H1 (cell line): ENCODE results near the gene PXN. TPM values are rescaled to one million over a fixed set of nuclear protein-coding genes. Genes with fewer than 3 reads are reported as not detected.

Experiments
- CTCF ChIA-PET: fragments of 300-600 bp; sonication (Branson Sonifier 250); formaldehyde crosslinking; loops from one replicate; lab custom pipeline; 2021; ENCODE audit not compliant: partially characterized antibody; lab: Charles Lee
- POLR2A ChIA-PET: fragments of 300-600 bp; sonication (Branson Sonifier 250); formaldehyde crosslinking; loops from one replicate; lab custom pipeline; 2021; ENCODE audit warnings: inconsistent platforms; ENCODE audit not compliant: partially characterized antibody; lab: Charles Lee
- DNase-seq, 2 experiments: peaks; one replicate each; pipeline versions ENCODE4 v3.0.0 to v3.0.0-alpha.2; 2010 to 2022; ENCODE audit warnings: low spot score in 2 of 2, low read depth in 1 of 2, mixed read lengths in 1 of 2
- FAIRE-seq: peaks from 2 replicates; lab custom pipeline; 2011; peaks lifted over from hg19 to GRCh38; lab: Jason Lieb, UNC
- H2AFZ ChIP-seq: 2 replicates; pipeline ENCODE4 v1.8.1; 2012; ENCODE audit warnings: low read length, inconsistent platforms
- H2AK5ac ChIP-seq: 2 replicates; pipeline ENCODE4 v1.6.1; 2013; ENCODE audit warnings: low read depth, low read length
- H2BK120ac ChIP-seq: replicated peaks from 2 replicates; pipeline ENCODE3; 2013; ENCODE audit warnings: low read depth, low read length, inconsistent platforms
- H2BK12ac ChIP-seq: 2 replicates; pipeline ENCODE4 v1.6.1; 2013; ENCODE audit warnings: low read depth, low read length
- H2BK15ac ChIP-seq: 2 replicates; pipeline ENCODE4 v1.6.1; 2013; ENCODE audit warnings: low read length
- H2BK20ac ChIP-seq: 2 replicates; pipeline ENCODE4 v1.6.1; 2013; ENCODE audit warnings: low read length
- H2BK5ac ChIP-seq: 2 replicates; pipeline ENCODE4 v1.6.1; 2013; ENCODE audit warnings: low read depth, low read length
- H3K14ac ChIP-seq: 2 replicates; pipeline ENCODE4 v1.6.1; 2013; ENCODE audit warnings: inconsistent platforms; ENCODE audit not compliant: insufficient read length
- H3K18ac ChIP-seq: 2 replicates; pipeline ENCODE4 v1.6.1; 2013; ENCODE audit warnings: low read length; ENCODE audit errors: extremely low read depth
- H3K23ac ChIP-seq: 2 replicates; pipeline ENCODE4 v1.6.1; 2013; ENCODE audit warnings: inconsistent platforms; ENCODE audit not compliant: insufficient read length
- H3K23me2 ChIP-seq: 2 replicates; pipeline ENCODE4 v1.6.1; 2013; ENCODE audit warnings: low read depth, low read length
- H3K27ac ChIP-seq: 2 replicates; pipeline ENCODE4 v1.6.1; 2011; ENCODE audit warnings: low read depth, low read length, inconsistent platforms
- H3K27me3 ChIP-seq, 4 experiments: replicated peaks in 1 of 4; 1 replicate in 1 of 4; 2 replicates in 3 of 4; pipeline versions ENCODE4 v1.6.1 to v1.8.1; 2011 to 2013; ENCODE audit warnings: low read length in 3 of 4, mild to moderate bottlenecking in 3 of 4, inconsistent platforms in 2 of 4, mixed read lengths in 2 of 4, moderate library complexity in 1 of 4; ENCODE audit not compliant: control insufficient read depth in 3 of 4, insufficient read depth in 3 of 4; ENCODE audit errors: extremely low read depth in 1 of 4
- H3K36me3 ChIP-seq, 4 experiments: 2 replicates each; pipeline versions ENCODE4 v1.6.1 to v1.8.1; 2011 to 2013; ENCODE audit warnings: mild to moderate bottlenecking in 4 of 4, low read length in 3 of 4, moderate library complexity in 2 of 4, control low read depth in 1 of 4, inconsistent platforms in 1 of 4; ENCODE audit not compliant: insufficient read depth in 4 of 4, control insufficient read depth in 2 of 4
- H3K4ac ChIP-seq: replicated peaks from 2 replicates; pipeline ENCODE3; 2013; ENCODE audit warnings: low read length, low read depth, mixed read lengths, inconsistent platforms; ENCODE audit not compliant: insufficient read length
- H3K4me1 ChIP-seq, 4 experiments: replicated peaks in 1 of 4; 1 replicate in 1 of 4; 2 replicates in 3 of 4; pipeline versions ENCODE4 v1.6.1 to v1.8.1; 2011 to 2013; ENCODE audit warnings: low read length in 3 of 4, inconsistent platforms in 2 of 4, mixed read lengths in 1 of 4; ENCODE audit not compliant: insufficient read depth in 4 of 4, control insufficient read depth in 3 of 4
- H3K4me2 ChIP-seq, 2 experiments: 2 replicates each; pipeline versions ENCODE4 v1.6.1 to v1.8.1; 2011 to 2013; ENCODE audit warnings: low read depth in 2 of 2, low read length in 2 of 2, control low read depth in 1 of 2, inconsistent platforms in 1 of 2, mild to moderate bottlenecking in 1 of 2; ENCODE audit not compliant: insufficient read depth in 1 of 2
- H3K4me3 ChIP-seq, 4 experiments: fragments of 200-600, 300-600 bp in 1 of 4; sonication (generic), shearing (Covaris generic), sonication (Bioruptor Twin) in 1 of 4; 2 replicates each; pipeline versions ENCODE4 v1.5.1 to v1.8.1; 2011 to 2016; ENCODE audit warnings: low read length in 4 of 4, low read depth in 3 of 4, control low read depth in 2 of 4, inconsistent platforms in 2 of 4, mild to moderate bottlenecking in 2 of 4, mixed read lengths in 1 of 4, moderate library complexity in 1 of 4; ENCODE audit not compliant: insufficient read depth in 2 of 4; ENCODE audit errors: extremely low read depth in 1 of 4
- H3K56ac ChIP-seq: replicated peaks from 2 replicates; pipeline ENCODE3; 2013; ENCODE audit warnings: low read depth, mild to moderate bottlenecking, mixed read lengths, low read length, inconsistent platforms; ENCODE audit not compliant: insufficient read length
- H3K79me1 ChIP-seq: 2 replicates; pipeline ENCODE4 v1.6.1; 2013; ENCODE audit warnings: low read depth, low read length, control low read depth
- H3K79me2 ChIP-seq, 2 experiments: 2 replicates each; pipeline versions ENCODE4 v1.6.1 to v1.8.1; 2012 to 2013; ENCODE audit warnings: low read length in 2 of 2, mild to moderate bottlenecking in 2 of 2, inconsistent platforms in 1 of 2; ENCODE audit not compliant: insufficient read depth in 2 of 2, control insufficient read depth in 1 of 2
- H3K9ac ChIP-seq, 4 experiments: replicated peaks in 1 of 4; 1 replicate in 1 of 4; 2 replicates in 3 of 4; pipeline versions ENCODE4 v1.6.1 to v1.8.1; 2011 to 2013; ENCODE audit warnings: low read depth in 3 of 4, low read length in 3 of 4, control low read depth in 2 of 4, mild to moderate bottlenecking in 2 of 4, moderate library complexity in 2 of 4, inconsistent platforms in 1 of 4; ENCODE audit errors: extremely low read depth in 1 of 4
- H3K9me3 ChIP-seq, 2 experiments: 2 replicates each; pipeline versions ENCODE4 v1.6.1 to v1.8.1; 2012 to 2013; ENCODE audit warnings: mild to moderate bottlenecking in 2 of 2, moderate library complexity in 2 of 2, control low read depth in 1 of 2, inconsistent platforms in 1 of 2, low read depth in 1 of 2, low read length in 1 of 2, mixed read lengths in 1 of 2; ENCODE audit not compliant: insufficient read depth in 2 of 2
- H4K20me1 ChIP-seq, 2 experiments: replicated peaks in 1 of 2; 2 replicates each; pipeline versions ENCODE3 to v1.8.1; 2011 to 2013; ENCODE audit warnings: inconsistent platforms in 2 of 2, low read length in 2 of 2, mild to moderate bottlenecking in 1 of 2; ENCODE audit not compliant: insufficient read depth in 2 of 2, control insufficient read depth in 1 of 2
- H4K5ac ChIP-seq: 2 replicates; pipeline ENCODE4 v1.6.1; 2013; ENCODE audit warnings: low read length, low read depth, mixed read lengths, inconsistent platforms; ENCODE audit not compliant: insufficient read length
- H4K8ac ChIP-seq: 2 replicates; pipeline ENCODE4 v1.8.0; 2013; ENCODE audit warnings: mild to moderate bottlenecking, moderate library complexity, low read length, inconsistent platforms; ENCODE audit not compliant: insufficient read depth; ENCODE audit errors: extremely low read depth
- H4K91ac ChIP-seq: replicated peaks from 2 replicates; pipeline ENCODE3; 2013; ENCODE audit warnings: low read length, mixed read lengths, inconsistent platforms; ENCODE audit not compliant: insufficient read length
- RAD21 ChIP-seq, 2 experiments: IDR thresholded peaks in 1 of 2; conservative IDR thresholded peaks in 1 of 2; 2 replicates each; pipeline ENCODE4 v1.6.1; 2011; ENCODE audit warnings: low read depth in 2 of 2, low read length in 2 of 2, improper control_type of control experiment in 1 of 2, inconsistent platforms in 1 of 2, mild to moderate bottlenecking in 1 of 2, moderate library complexity in 1 of 2
- WGBS, 2 experiments: shearing (Covaris generic) in 1 of 2; methylation state at CpG; one replicate each; pipeline versions ENCODE4 v1.1.6 to v1.1.7; 2013 to 2015; ENCODE audit warnings: low lambda C conversion rate in 2 of 2, mixed read lengths in 2 of 2, inconsistent platforms in 1 of 2, low coverage in 1 of 2, missing lambda C conversion rate in 1 of 2; ENCODE audit not compliant: insufficient replicate concordance in 2 of 2, insufficient coverage in 1 of 2, insufficient read length in 1 of 2; ENCODE audit errors: extremely low coverage in 1 of 2, missing lambda C conversion rate in 1 of 2; 5-methylcytosine and 5-hydroxymethylcytosine counted together
- polyA plus RNA-seq, 7 experiments: library from polyadenylated mRNA; depleted of rRNA in 3 of 7; stranded (reverse) in 5 of 7; unstranded in 2 of 7; fragments of >200 nt in 5 of 7; fragments of 200-250 nt in 2 of 7; gene quantifications; 1 replicate in 5 of 7; 2 replicates in 1 of 7; 4 replicates in 1 of 7; pipeline versions ENCODE4 v1.2.1 to v1.2.3, GENCODE V29; 2011 to 2013; ENCODE audit warnings: missing spikeins in 2 of 7, mixed read lengths in 2 of 7
- total RNA-seq: library from RNA; stranded (reverse); fragmentation: NEBNext Ultra II Directional; extraction: Animal tissue kit (Norgen Biotek cat#: 25700); gene quantifications from 2 replicates; pipeline ENCODE4 v1.2.1, GENCODE V29; 2021

PXN gene
- total and polyA plus RNA-seq, 2 of the 8 experiments (the other 6 are each of a cell fraction or from before 2014, with no cell fraction given), result 51.0 to 105 TPM

DNA sequence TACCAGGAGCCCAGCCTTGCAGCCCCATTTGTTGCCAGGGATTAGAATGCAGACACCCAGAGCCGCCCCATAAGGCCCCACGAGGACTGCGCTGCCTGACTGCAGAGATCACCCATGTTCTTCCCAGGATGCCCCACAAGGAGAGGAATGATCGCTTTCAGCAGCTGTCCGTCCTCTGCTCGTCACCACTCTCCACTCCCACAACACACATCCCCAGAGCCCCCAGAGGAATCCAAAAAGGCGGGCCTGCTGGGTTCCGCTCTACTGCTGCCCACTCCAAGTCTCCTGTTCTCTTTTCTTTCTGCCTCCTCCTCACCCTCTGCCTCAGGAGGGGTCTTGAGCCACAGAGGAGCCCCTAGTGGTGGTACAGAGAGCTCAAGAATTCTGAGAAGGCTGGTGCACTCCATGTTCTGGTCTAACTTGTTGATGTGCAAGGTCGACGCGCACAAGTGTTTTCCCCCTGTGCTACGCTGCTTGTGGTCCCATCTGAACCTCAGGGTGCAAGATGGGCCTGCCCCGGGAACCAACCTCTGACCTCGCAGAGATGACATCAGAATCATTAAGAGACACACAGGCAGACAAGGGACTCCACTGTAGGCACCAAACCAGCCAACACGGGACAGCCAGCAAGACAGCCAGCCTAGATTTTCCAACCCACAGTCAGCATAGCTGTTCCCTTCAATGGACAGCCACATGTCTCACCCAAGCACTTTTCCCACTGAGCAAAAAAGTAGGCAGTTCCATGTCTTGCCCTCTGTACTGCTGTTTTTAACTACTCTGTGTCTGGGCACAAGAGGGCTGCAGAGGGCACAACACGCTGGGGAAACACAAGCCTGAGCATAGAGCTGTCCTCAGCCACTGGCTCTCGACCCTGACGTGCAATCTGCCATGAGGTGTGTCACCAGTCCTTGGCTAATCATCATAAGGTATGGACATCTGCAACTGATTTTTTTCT lies 29.9 kb downstream of the PXN start:
- Histone ChIP-seq H3K23ac (no peak overlapping the region), H3K9me3 (no peaks in the 10 kb centered on the region), H2AFZ (no peak overlapping the region), H4K20me1 (peaks cover 2 to 16% of the 10 kb centered on the region in 2 experiments), H2BK12ac (peak overlapping the region; percentile 75; the same call in 1 of the 2 replicates), H3K4me3 (no peak overlapping the region), H2BK5ac (peak overlapping the region; percentile 71; the same call in 1 of the 2 replicates), H3K79me2 (peaks cover 6 to 73% of the 10 kb centered on the region in 2 experiments; a peak in 3 of 4 replicates), H3K4me2 (no peak overlapping the region), H2AK5ac (no peak overlapping the region), H3K36me3 (no peaks in the 10 kb centered on the region), H4K91ac (no peak overlapping the region), H4K5ac (no peak overlapping the region), H3K79me1 (peaks cover 17% of the 10 kb centered on the region), H3K9ac (peak overlapping the region in 1 of 4 experiments; percentile 31; a peak in 2 of 7 replicates), H2BK120ac (no peak overlapping the region), H3K27ac (no peak overlapping the region; the same call in 1 of the 2 replicates), H4K8ac (no peak overlapping the region), H2BK15ac (peak overlapping the region; percentile 73), H3K4me1 (peaks cover 30 to 51% (median 32%) of the 10 kb centered on the region in 4 experiments), H3K56ac (no peak overlapping the region), H3K14ac (no peak overlapping the region), H3K27me3 (no peaks in the 10 kb centered on the region), H3K4ac (no peak overlapping the region), H3K23me2 (no peaks in the 10 kb centered on the region; the same call in 1 of the 2 replicates), H3K18ac (peak overlapping the region; percentile 75; the same call in 1 of the 2 replicates), H2BK20ac (no peak overlapping the region; the same call in 1 of the 2 replicates)
- DNase-seq, result no peak
- no peak for FAIRE-seq
- CTCF ChIA-PET, result interaction anchor here (0.6 to 34.8 kb wide), 26 partner anchors 11 to 634 kb away, joined by 3 to 930 read pairs (median 3); partner anchors contain the start of genes PXN, RPLP0 and SIRT4
- 89% methylated on average over 18 of the region's 18 CpGs; no CpG with 5 or more reads in 1 of the 2 experiments for WGBS, 2 experiments
- POLR2A ChIA-PET, result interaction anchor here (67.0 to 88.3 kb wide), 2 partner anchors 7 to 32 kb away, joined by 4270 read pairs; partner anchors contain the start of genes GCN1, PXN, RNU4-1 and RNU4-2
- TF ChIP-seq RAD21 (IDR thresholded peaks at IDR 0.05 in 1 of 2, conservative IDR thresholded peaks at IDR 0.05 in 1 of 2; ENCODE audit: low read depth in 2 of 2, low read length in 2 of 2), result peak; percentile 13 to 34; a peak in 3 of 4 replicates
